HEK293 (cell line): ENCODE results near the gene TIGD2.

ENCODE experiments used
- ZNF274 ChIP-seq, 2 experiments: fragments of 200-500 bp in 1 of 2; fragments of 450-650 bp in 1 of 2; sonication (Bioruptor generic) in 1 of 2; formaldehyde crosslinking in 1 of 2; IDR thresholded peaks; 2 replicates each; pipeline versions ENCODE4 v1.5.1 to v1.6.1; 2014 to 2016; ENCODE audit warnings: borderline replicate concordance in 1 of 2, inconsistent platforms in 1 of 2, low read length in 1 of 2, missing biosample characterization in 1 of 2, missing genetic modification characterization in 1 of 2
- ZNF792 ChIP-seq: fragments of 450-650 bp; formaldehyde crosslinking; IDR thresholded peaks from 2 replicates; pipeline ENCODE4 v1.5.1; 2016; ENCODE audit warnings: missing biosample characterization, missing genetic modification characterization

GRCh38 chr4:89123451-89123851 lies 12.1 kb downstream of the TIGD2 start:
- TF ChIP-seq ZNF792 (tag by site-specific recombination) (no peak), ZNF274 (IDR thresholded peaks at IDR 0.05; ENCODE audit: low read length) (no peak), ZNF274 (tag by site-specific recombination; IDR thresholded peaks at IDR 0.05; ENCODE audit: borderline replicate concordance) (no peak)
